ENCODE results near the gene POFUT2.

Gene POFUT2

DNA sequence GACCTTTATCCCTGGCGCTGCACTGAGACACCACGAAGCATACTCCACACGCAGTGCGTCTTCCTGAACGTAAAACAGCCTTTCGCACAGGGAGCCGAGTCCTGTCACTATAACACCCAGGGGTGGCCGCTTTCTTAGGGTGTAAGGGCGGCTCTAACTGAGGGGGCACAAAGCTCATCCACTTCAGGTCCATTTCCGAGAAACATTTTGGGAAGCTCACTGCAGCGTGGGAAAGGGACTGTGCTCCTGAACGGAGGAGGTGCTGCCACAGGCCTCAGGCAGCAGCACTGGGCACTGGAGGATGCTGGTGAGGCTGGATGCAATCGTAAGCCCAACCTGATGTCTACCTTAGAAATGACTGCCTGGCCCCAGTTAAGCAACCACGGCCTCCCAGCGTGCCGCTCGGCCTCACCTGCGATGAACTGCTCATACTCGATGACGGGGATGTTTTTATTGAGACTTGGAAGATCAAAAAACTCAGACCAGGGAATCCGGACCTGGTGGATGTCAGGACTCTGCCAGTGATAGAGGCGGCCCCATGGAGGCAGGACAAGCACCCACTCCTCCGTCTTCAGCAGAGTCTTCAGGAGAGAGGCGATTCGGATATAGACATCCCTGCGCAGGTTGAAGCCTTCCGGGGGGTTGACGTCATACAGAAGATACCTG lies 2.3 kb downstream of the POFUT2 start:
- H3K27ac ChIP-seq: no peak overlapping the region
- H3K36me3 ChIP-seq: peaks cover 39% of the 10 kb centered on the region
- peak; percentile 4 for DNase-seq
- H3K4me3 ChIP-seq (ENCODE audit: low read depth, low read length): no peak overlapping the region
- TF ChIP-seq, protein P1, sequence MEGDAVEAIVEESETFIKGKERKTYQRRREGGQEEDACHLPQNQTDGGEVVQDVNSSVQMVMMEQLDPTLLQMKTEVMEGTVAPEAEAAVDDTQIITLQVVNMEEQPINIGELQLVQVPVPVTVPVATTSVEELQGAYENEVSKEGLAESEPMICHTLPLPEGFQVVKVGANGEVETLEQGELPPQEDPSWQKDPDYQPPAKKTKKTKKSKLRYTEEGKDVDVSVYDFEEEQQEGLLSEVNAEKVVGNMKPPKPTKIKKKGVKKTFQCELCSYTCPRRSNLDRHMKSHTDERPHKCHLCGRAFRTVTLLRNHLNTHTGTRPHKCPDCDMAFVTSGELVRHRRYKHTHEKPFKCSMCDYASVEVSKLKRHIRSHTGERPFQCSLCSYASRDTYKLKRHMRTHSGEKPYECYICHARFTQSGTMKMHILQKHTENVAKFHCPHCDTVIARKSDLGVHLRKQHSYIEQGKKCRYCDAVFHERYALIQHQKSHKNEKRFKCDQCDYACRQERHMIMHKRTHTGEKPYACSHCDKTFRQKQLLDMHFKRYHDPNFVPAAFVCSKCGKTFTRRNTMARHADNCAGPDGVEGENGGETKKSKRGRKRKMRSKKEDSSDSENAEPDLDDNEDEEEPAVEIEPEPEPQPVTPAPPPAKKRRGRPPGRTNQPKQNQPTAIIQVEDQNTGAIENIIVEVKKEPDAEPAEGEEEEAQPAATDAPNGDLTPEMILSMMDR (IDR thresholded peaks at IDR 0.05; ENCODE audit: low read depth, low read length): no peak
- no peaks in the 10 kb centered on the region for H3K27me3 ChIP-seq (ENCODE audit: insufficient read depth, low read depth, severe bottlenecking)
- H3K9me3 ChIP-seq (ENCODE audit: severe bottlenecking): no peaks in the 10 kb centered on the region

DNA sequence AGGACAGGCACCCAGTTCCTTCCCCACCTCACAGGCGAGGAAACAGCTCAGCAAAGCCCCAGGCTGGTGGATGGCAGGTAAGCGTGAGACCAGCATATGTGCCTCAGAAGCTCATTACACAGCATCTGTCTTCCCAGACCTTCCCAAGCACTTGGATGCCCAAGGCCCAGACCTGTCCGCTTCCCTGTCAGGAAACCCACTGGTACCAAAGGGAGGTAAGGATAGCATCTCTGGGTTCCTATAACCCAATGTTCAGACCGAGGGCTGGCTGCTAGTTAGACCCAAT lies 3.3 kb downstream of the POFUT2 start:
- DNase-seq: peak; percentile 4
- Histone ChIP-seq H3K36me3 (peaks cover 49% of the 10 kb centered on the region), H3K27ac (no peak overlapping the region), H3K27me3 (ENCODE audit: insufficient read depth, low read depth, severe bottlenecking) (no peaks in the 10 kb centered on the region), H3K4me3 (ENCODE audit: low read depth, low read length) (no peak overlapping the region), H3K9me3 (ENCODE audit: severe bottlenecking) (no peaks in the 10 kb centered on the region)
- TF ChIP-seq, protein P1 (IDR thresholded peaks at IDR 0.05; ENCODE audit: low read depth, low read length): no peak

DNA sequence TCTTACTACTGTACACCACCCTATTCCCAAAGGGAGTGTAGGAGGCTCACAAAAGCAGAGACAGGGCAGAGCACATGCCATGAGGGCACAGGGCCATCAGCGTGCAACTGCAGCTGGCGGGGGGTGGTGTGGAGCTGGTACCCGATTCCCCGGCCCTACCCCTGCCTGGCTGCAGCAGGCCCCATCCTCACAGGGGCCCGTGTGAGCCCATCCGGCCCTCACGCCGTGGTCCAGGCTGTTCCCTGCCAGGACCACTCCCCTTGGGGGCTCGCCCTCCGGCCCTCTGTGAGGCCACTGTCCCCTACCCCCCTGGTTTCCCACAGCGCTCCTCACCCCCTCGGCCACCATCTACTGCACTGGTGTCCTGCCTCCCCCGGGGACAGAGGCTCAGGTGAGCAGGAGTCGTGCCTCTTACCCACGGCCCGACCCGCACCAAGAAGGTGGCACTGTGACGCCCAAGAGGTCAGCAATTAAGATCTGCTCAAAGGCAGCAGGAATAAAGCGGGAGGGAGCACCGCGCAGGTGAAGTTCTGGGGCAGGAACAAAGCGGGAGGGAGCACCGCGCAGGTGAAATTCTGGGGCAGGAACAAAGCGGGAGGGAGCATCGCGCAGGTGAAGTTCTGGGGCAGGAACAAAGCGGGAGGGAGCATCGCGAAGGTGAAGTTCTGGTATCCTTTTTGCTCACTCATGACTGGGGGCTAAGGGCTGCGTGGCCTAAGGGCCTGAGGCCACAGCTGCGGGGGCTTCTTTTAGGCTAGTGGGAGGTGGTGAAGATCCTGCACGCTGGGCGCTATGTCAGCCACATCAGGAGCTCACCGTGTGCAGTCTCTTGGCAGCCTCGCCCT lies 3.9 kb downstream of the POFUT2 start:
- Histone ChIP-seq H3K4me3 (ENCODE audit: low read depth, low read length) (no peak overlapping the region), H3K9me3 (ENCODE audit: severe bottlenecking) (no peaks in the 10 kb centered on the region), H3K27me3 (ENCODE audit: insufficient read depth, low read depth, severe bottlenecking) (no peaks in the 10 kb centered on the region), H3K27ac (no peak overlapping the region), H3K36me3 (peaks cover 51% of the 10 kb centered on the region)
- TF ChIP-seq, protein P1 (IDR thresholded peaks at IDR 0.05; ENCODE audit: low read depth, low read length): no peak
- DNase-seq: peak; percentile 6

DNA sequence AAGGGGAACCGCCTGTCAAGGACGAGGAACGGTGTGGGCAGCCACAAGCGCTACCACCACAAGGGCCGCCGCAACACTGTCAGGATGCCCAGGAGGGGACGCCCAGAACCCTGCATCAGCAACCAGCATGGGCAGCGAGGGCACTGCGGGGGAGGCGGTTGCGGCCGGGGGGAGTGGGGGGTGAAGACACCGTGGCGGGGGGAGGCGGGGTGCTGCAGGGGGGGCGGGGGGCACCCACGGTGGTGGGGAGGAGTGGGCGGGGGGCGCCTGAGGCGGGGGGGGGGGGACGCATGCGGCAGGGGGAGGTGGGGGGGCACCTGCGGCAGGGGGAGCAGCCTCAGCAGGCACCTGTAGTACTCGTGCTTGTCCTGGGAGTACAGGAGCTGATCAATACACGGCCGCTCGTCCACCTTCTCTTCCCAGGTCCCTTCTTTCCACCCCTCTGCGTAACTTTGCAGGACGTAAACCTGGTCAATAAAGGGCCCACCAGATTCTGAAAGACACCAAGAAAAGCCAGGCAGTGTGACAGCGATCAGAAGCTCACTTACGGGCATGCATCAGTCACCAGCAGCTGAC lies 4.6 kb downstream of the POFUT2 start:
- no peaks in the 10 kb centered on the region for H3K9me3 ChIP-seq (ENCODE audit: severe bottlenecking)
- peak; percentile 6 for DNase-seq
- H3K27ac ChIP-seq: no peak overlapping the region
- no peak overlapping the region for H3K4me3 ChIP-seq (ENCODE audit: low read depth, low read length)
- H3K27me3 ChIP-seq (ENCODE audit: insufficient read depth, low read depth, severe bottlenecking): no peaks in the 10 kb centered on the region
- H3K36me3 ChIP-seq: peaks cover 59% of the 10 kb centered on the region
- TF ChIP-seq, protein P1 (IDR thresholded peaks at IDR 0.05; ENCODE audit: low read depth, low read length): no peak

DNA sequence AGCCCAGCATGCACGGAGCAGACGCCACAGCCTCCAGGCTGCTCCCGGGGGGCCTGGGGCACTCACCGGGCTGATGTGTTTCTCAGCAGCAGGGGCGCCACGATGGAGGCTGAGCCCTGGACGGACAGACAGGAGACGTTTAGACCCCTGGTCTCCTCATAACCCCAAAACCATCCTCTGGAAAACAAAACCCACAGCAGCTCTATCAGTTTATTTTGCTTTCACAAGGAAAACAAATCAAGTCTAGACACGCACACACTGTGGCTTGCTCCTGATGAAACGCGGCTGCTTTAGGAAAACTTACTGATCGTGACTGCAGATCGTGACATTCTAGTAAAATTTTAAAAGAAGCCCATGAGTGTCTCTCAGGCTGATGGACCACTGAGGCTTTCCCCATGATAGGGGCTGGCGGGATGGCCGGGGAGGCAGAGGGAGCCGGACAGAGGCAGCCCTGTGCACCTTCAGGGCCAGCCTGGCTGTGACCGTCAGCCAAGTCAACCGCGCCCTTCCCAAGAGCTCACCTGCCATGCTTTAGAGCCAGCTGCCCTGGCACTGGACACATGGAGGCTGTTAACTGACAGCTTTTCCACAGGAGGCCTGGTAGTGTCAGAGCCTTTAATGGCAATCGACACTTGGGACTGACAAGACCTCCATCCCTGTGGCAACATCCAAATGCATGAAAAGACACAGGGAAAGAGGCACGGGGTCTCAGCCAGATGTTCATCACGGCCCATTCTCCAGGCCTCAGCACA lies 5.2 kb downstream of the POFUT2 start:
- peak; percentile 6 for DNase-seq
- TF ChIP-seq, protein P1 (IDR thresholded peaks at IDR 0.05; ENCODE audit: low read depth, low read length): no peak
- Histone ChIP-seq H3K36me3 (peaks cover 65% of the 10 kb centered on the region), H3K4me3 (ENCODE audit: low read depth, low read length) (no peak overlapping the region), H3K27me3 (ENCODE audit: insufficient read depth, low read depth, severe bottlenecking) (no peaks in the 10 kb centered on the region), H3K9me3 (ENCODE audit: severe bottlenecking) (no peaks in the 10 kb centered on the region), H3K27ac (no peak overlapping the region)

Measured in WERI-Rb-1 (cell line).